GM19372 (cell line): ENCODE measurements around the gene HCN3.
"Not testable (repeated sequence)": the region's sequence is repeated elsewhere in the genome, so short reads cannot be mapped to it uniquely, and the experiment has no call there.

Experiments used
- ATAC-seq: cut with Tn5 transposase; IDR thresholded peaks from one replicate; pipeline ENCODE4 v1.9.1; 2021; ENCODE audit warnings: mild to moderate bottlenecking, low read depth, moderate library complexity; ENCODE audit not compliant: unreplicated experiment

The HCN3 gene

GRCh38 chr1:155282488-155283091, 5.3 kb downstream of the HCN3 start:
- no peak for ATAC-seq

DNA sequence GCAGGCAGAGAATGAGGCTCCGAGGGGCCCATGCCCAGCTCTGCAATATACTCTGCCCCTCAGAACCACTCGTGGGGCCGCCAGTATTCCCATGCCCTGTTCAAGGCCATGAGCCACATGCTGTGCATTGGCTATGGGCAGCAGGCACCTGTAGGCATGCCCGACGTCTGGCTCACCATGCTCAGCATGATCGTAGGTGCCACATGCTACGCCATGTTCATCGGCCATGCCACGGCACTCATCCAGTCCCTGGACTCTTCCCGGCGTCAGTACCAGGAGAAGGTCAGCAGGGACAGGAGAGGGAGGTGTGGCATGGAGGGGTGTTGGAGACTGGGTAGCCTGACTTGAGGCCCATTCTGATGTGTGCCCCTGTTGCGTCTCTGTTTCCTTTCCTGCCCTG, 7.2 kb downstream of the HCN3 start:
- no peak for ATAC-seq

DNA sequence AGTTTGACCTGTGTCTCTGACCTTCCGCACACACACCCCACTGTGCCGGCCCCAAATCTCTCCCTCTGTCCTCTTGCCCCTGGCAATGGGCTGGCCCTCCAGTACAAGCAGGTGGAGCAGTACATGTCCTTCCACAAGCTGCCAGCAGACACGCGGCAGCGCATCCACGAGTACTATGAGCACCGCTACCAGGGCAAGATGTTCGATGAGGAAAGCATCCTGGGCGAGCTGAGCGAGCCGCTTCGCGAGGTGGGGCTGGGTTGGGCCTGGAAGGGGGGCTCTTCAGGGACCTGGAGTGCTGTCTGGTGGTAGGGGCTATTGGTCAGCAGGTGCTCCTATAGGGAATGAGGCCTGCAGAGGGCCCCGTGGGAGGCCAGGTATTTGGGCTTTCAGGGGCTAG, 7.8 kb downstream of the HCN3 start:
- no peak for ATAC-seq

GRCh38 chr1:155285631-155286044, 8.4 kb downstream of the HCN3 start:
- no peak for ATAC-seq

DNA sequence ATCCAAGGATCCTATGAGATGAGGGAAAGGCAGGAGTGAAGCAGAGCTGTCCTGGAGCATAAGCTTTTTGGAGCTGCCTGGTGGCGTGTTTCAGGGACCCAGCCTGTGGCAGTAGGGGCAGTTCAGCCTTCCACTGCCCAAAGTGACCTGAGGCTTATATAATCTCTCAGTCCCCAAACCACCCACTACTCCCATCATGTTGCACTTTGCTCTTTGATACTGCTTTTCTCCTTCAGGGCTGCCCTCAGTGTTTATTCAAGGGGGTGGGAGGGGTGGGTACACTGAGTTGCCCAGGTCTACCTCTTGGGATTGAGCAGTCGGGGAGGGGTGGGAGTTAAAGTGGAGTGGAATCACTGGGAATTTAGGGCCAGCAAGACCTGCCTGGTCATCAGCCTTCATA, 9.3 kb downstream of the HCN3 start:
- ATAC-seq = no peak

DNA sequence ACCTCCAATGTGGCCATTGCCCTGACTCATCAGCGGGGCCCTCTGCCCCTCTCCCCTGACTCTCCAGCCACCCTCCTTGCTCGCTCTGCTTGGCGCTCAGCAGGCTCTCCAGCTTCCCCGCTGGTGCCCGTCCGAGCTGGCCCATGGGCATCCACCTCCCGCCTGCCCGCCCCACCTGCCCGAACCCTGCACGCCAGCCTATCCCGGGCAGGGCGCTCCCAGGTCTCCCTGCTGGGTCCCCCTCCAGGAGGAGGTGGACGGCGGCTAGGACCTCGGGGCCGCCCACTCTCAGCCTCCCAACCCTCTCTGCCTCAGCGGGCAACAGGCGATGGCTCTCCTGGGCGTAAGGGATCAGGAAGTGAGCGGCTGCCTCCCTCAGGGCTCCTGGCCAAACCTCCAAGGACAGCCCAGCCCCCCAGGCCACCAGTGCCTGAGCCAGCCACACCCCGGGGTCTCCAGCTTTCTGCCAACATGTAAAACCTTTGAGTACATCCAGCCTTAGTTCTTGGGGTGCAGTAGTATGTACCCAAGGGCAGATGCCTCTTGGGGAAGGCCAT, 10.8 kb downstream of the HCN3 start:
- no peak for ATAC-seq

GRCh38 chr1:155291006-155291405, 13.7 kb downstream of the HCN3 start:
- ATAC-seq = not testable (repeated sequence)

DNA sequence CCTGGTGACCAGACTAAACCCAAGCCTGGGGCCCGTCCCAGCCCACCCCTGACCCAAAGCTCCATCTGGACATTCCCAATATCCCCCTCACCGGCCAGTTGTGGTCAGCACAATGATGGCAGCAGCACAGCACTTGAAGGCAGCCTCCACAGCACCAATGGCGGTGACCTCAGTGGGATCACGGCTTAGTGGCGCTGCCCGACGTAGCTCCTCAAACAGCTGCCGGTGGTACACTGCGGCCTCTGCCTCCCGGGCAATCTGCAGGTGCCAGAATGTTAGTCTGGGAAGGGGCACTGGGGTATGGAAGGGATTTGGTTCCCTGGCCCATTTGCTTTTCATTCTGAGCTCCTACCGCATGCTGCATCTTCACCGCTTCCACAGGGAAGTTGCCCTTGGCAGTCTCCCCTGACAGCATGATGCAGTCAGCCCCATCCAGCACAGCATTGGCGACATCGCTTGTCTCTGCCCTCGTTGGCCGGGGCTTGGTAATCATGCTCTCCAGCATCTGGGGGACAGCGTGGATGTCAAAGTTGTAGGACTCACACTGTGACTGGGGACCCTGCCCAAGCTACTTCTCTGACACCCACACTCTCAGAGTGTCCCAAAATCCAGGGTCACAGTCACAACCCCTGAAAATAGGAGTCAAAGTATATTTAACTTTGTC, 16.0 kb downstream of the HCN3 start:
- ATAC-seq = no peak

DNA sequence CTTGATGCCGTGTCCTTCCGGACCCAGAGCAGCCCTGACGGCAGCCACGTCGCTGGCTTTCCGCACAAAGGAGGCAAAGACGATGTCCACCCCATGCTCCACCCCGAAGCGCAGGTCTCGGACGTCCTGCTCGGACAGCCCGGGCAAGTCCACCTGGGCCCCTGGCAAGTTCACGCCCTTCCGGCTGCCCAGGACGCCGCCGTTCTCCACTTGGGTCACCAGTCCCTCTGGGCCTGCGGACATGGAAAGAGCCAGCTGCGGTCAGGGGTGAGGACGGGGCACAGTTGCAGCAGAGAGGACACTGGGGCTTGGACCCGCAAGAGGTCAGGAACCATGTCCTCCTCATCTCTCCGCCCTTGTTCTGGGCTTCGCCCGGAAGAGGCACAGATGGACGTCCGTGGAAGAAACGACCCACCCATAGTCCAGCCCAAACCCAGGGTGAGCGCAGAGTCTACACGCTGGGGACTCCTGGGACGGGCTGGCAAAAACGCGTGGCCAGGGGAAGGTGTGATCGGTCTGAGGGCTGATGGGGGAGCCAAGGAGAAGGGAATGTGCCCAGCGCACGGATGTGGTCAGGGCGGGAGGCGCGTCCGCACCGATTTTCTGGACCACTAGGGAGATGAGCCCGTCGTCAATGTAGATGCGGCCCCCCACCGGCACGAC, 17.4 kb downstream of the HCN3 start:
- ATAC-seq = no peak

DNA sequence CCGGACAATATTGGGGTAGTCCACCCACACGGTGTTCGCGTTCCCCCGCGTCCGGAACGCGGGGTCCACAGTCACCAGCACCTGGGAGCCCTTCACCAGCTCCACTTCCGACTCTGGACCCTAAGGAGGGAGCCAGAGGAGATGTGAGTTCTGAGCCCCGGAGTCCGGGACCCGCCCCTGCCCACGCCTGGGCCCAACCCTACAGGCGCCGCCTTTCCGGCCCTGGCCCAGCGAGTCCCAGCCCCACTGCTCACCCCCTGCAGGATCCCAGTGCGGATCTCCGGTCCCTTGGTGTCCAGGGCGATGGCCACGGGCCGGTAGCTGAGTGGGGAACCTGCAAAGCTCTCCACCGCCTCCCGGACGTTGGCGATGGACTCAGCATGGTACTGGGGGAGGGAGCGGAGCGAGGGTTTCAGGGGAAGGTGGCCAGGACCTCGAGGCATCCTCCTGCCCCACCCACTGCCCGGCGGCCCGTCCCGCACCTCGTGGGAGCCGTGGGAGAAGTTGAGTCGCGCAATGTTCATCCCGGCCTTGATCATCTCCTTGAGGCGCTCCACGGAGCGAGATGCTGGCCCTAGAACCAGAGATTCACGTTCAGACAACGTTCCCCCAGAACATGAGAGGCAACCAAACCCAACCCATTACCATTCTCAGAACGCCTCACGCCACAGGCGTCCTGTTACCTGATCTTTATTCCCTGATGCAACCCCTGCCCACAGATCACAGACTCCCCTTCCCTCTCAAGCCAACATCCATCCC, 18.1 kb downstream of the HCN3 start:
- ATAC-seq = no peak

- ATAC-seq = no peak
Observed at GRCh38 chr1:155295942-155296267, 18.6 kb downstream of the HCN3 start.

DNA sequence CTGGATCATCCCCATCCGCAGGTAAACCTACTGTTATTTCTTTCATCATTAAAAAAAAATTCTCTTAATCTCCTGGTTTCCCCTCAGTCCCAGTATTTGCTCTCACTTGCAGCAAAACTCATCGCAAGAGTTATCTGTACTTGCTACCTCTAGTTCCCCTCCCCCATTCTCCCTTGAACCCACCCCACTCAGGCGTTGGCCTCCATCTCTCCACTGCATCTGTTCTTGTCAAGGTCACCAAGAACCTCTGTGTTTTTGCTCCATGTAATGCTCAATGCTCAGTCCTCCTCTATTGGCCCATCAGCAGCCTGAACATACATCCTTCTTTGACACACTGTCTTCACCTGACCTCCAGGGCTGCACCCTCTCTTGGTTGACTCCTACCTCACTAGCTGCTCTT, 19.4 kb downstream of the HCN3 start:
- no peak for ATAC-seq

- ATAC-seq = no peak
Observed at GRCh38 chr1:155297384-155297783, 20.1 kb downstream of the HCN3 start.

GRCh38 chr1:155300024-155300423, 22.8 kb downstream of the HCN3 start:
- ATAC-seq = no peak

GRCh38 chr1:155300553-155301329, 23.5 kb downstream of the HCN3 start:
- no peak for ATAC-seq

DNA sequence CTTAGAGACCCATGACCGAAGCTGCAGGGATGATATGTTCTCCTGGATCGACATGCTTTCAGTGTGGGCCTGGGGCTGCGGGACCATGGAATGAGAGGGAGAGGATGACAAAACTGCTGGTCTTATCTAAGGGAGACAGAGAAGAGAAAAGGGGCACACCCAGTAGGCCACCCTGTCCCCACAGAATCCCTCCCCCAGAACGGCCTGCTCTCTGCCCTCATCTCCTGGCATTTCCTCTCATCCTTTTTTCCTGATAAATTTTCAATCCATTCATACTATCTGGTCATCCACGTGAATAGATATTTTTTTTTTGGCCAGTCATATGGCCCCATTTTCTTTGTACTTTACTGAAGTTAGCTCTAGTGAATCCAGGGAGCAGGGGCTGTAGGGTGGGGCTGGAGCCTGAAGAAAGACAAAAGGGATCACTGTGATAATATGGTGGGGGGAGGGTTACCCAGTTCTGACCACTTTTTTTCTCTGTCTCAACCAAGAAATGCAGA, 24.1 kb downstream of the HCN3 start, which contains the start of gene PKLR:
Gene PKLR (minus strand): TSS at position 97 of the 500 bp plus-strand sequence. CDS start 43 bp downstream, at position 54.
- no peak for ATAC-seq

GRCh38 chr1:155304558-155305063, 27.3 kb downstream of the HCN3 start:
- ATAC-seq = no peak

DNA sequence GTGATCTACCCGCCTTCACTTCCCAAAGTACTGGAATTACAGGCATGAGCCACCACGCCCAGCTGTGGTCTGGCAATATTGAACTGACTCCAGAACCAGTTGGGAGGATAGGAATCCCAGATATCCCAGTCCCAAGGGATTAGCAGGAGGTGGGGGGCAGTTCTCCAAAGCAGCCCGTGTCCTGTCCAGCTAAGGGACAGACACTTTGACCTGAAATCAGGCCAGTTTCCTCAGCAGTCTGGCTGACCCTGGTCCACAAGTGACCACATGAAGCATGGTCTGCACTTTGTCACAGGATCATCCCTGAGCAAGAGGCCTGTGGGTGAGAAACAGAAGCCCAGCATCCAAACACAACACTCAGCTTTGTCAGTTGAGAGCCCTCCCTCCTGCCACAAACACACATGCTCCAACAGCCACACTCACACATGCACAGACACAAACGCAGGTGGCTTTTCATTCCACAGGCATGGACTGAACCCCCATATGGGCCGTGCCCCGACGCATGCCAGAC, 28.7 kb downstream of the HCN3 start:
- no peak for ATAC-seq

DNA sequence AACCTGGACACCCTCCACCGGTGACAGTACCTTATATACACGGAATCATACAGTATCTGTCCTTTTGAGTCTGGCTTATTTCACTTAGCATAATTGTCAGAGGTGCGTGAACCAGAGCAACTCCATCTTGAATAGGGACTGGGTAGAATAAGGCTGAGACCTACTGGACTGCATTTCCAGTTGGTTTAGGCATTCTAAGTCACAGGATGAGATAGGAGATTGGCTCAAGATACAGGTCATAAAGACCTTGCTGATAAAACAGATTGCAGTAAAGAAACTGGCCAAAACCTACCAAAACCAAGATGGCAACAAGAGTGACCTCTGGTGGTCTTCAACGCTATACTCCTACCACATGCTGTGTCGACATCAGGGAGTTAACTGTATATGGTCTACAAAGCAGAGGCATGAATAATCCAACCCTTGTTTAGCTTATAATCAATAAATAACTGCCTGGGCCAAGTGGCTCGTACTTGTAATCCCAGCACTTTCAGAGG, 30.0 kb downstream of the HCN3 start:
- no peak for ATAC-seq
